HG03571 (cell line): ENCODE data around the gene STX18.
"Not testable (repeated sequence)": the region's sequence is repeated elsewhere in the genome, so short reads cannot be mapped to it uniquely, and the experiment has no call there.

Experiments
- ATAC-seq: cut with Tn5 transposase; IDR thresholded peaks from one replicate; pipeline ENCODE4 v1.9.1; 2021; ENCODE audit not compliant: unreplicated experiment

The STX18 gene

GRCh38 chr4:4422117-4422516 is 119.7 kb downstream of the STX18 start:
- ATAC-seq = not testable (repeated sequence)

DNA sequence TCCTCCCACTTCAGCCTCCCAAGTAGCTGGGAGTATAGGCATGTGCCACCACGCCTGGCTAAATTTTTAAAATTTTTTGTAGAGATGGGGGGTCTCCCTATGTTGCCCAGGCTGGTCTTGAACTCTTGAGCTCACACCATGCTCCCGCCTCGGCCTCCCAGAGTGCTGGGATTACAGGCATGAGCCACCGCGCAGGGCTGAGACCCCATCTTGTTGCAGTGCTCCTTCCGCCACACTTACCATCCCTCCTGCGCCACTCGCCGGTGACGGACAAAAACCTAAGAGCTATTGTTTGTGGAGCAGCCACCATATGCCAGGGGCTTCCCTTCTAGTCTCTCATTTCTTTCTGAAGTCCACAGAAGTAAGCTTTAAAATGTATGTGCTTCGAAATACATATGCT is 120.5 kb downstream of the STX18 start:
- no peak for ATAC-seq

- ATAC-seq = no peak
Observed at GRCh38 chr4:4420421-4420820, 121.4 kb downstream of the STX18 start.

DNA sequence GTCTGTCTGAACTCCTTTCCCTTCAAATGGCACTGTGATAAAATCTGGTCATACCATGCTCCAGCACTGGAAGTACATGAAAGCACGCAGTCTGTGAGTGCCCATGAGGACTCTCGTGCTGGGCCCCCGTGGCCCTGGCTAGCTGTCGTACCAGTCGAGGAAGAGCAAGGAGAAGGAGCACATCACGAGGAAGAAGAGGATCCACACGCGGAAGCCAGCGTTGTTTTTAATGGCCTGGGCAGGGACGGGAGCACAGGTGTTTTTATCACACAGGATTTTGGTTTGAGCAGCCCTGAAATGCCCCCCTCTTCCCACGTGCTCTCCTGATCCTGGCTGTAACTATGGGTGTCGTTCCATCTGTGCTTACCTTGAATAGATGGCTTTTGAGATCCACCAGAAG is 122.0 kb downstream of the STX18 start:
- ATAC-seq = no peak

- no peak for ATAC-seq
Observed at GRCh38 chr4:4418676-4419390, 123.0 kb downstream of the STX18 start.

DNA sequence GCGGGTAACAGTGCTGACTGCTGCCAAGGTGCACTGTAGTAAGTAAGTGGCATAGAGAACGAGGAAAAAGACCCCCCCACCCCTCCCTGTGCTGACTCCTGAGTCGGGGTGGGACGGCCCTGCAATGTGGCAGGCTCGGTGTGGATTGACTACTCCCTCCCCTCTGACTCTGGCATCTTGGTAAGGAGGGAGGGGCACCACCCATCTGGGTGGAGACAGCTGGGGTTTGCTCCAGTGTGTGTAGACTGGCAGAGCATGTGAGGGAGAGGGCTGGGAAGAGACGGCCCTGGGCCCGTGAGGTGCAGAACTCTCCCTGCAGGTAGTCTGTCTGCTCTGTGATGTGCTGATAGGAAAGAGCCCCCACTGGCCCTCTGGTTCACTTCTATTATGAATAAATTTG is 124.0 kb downstream of the STX18 start:
- ATAC-seq = no peak

GRCh38 chr4:4416981-4417380 is 124.9 kb downstream of the STX18 start:
- no peak for ATAC-seq

DNA sequence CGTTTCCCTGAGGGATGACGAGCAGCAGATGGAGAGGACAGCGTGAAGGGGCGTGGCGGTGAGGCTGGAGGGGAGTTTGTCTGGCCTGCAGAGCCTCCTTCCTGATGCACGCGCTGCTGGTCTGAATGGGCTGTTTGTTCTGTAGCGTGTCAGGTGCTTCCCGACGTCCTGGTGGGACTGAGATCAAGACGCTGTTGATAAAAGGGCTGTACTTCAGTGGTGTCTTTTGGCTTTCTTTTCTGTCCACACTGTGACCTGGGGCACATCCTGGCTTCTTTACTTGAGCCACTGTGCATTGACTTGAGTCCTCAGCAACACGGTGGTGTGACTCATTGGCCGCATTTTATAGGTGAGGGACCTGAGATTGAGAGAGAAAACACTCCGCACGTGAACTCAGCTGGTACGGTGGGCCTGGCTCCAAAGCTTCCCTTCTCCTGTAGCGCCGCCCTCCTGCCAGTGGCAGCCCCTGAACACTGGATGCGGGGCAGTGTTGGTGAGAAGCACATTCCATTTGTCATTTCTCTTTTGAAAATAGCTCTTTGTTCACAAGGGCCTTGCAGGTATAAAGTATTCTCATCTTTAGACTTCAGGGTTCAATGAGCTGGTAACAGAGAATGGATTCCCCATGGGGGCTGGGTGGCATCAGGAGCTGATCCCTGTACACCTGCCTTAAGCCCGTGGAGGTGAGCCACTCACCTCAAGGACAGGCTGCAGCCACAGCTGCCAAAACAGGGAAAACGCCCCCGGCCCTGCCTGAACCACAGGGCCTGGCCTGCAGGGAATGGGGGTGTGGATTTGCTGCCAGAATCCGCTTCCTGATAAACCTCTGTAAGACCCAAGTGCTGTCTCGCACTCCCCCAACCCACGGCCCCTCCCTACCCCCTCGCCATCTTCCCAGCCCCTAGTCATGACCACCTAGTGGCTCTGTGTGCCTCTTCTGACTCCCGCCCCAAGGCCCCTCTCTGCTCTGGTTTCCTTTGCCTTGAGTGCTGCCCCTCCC is 125.7 kb downstream of the STX18 start:
- no peak for ATAC-seq

DNA sequence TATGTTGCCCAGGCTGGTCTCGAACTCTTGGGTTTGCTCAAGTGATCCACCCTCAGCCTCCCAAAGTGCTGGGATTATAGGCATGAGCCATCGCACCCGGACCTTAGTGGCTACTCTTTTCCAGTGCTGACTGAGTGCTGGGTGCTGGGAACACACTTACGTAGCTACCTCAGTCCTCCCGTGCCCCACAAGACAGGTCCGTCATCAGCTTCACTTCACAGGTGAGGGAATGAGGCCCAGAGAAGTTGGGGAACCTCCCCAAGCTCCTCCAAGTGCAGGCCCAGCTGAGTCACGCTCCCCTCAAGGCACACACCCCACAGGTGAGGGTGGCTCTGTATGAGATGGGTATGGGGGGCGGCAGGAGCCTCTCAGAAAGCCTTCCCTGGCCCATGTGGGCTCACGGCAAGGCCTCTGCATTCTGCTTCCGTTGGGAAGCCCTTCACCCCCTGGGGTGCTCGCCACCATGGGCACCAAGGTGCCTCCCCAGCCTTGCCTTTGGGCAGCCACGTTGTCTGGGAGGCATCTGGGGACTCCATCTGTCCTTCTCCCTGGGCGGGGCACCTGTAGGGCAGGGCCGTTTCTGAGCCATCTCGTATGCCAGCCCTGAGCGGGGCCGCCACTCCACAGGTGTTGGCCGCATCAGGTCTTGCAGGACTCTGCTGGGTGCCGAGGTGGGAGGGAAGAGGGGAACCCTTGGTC is 126.6 kb downstream of the STX18 start:
- no peak for ATAC-seq

DNA sequence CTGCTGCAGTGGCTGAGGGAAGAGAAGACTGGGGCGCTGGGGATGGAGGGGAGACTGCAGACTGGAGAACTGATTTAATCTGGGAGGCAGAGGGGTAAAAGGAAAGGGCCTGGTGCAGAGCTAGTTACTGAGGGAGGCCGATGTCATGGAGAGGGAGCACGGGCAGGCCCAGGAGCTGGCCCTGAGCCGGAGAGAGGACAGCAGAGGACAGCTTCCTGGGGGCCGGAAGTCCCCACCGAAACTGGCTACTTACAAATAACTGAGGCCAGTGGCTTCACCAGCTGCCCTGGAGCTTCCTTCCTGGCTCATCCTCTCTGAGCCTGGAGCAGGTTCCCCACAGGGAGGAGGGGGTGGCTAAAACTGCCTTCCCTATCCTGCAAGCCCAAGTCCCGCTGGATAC is 128.0 kb downstream of the STX18 start:
- no peak for ATAC-seq

DNA sequence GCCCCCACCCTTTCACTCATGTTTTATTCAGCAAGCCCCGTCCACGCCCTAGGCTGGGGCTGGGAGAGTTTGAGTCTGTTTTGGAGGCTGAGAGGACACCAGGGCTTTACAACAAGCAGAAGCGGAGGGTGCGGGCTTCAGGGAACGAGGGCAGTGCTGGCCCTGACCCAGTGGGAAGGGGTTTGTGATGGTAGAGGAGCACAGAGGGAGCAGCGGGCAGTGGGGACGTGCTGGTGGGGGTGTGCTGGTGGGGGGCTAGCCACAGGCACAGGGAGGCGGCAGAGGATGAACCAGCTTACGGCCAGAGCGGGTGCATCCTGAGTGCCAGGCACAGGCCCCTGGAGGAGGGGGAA is 128.5 kb downstream of the STX18 start:
- no peak for ATAC-seq

- no peak for ATAC-seq
Observed at GRCh38 chr4:4412641-4413372, 129.0 kb downstream of the STX18 start.

GRCh38 chr4:4411906-4412305 is 129.9 kb downstream of the STX18 start:
- no peak for ATAC-seq

- ATAC-seq = no peak
Observed at GRCh38 chr4:4410271-4410670, 131.6 kb downstream of the STX18 start.

- ATAC-seq = no peak
Observed at GRCh38 chr4:4409416-4410115, 132.3 kb downstream of the STX18 start.

DNA sequence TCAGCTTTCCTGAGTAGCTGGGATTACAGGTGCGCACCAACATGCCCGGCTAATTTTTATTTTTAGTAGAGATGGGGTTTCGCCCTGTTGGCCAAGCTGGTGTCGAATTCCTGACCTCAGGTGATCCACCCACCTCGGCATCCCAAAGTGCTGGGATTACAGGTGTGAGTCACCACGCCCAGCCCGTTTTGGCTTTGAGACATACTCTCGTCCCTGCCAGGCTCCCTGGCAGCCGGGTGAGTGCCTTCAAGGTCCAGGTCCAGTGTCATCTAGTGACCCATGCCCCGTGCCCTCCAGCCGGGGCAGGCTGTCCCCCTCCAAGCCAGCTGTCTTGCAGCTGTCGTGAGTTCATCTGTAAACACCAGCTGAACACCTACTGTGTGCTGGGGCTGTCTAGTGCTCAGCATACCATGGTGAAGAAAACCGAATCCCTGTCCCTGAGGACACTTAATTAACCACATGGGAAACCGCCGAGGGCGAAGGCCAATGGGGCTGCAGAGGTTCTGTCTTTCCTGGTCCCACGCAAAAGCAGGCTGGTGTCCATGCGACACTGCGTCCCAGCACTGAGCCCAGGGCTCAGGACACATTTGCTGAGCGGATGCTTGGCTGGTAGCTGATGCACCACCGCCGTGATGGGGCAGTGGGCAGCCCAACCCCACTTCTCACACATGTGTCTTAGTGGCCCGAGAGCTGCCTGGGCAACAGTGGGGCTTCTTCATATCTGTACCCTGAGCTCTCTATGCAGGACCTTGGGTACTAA is 133.1 kb downstream of the STX18 start:
- no peak for ATAC-seq

GRCh38 chr4:4408132-4408523 is 133.7 kb downstream of the STX18 start:
- ATAC-seq = no peak

GRCh38 chr4:4407299-4408131 is 134.3 kb downstream of the STX18 start:
- no peak for ATAC-seq
